Superior temporal gyrus (tissue), 1 donor: ENCODE results near the gene ELMO1.

Source experiments
- DNase-seq: peaks from one replicate; pipeline ENCODE4 v3.0.0-alpha.2; 2016; ENCODE audit errors: extremely low spot score

The ELMO1 gene

GRCh38 chr7:37368540-37368939, 80.1 kb downstream of the ELMO1 start:
- no peak for DNase-seq

DNA sequence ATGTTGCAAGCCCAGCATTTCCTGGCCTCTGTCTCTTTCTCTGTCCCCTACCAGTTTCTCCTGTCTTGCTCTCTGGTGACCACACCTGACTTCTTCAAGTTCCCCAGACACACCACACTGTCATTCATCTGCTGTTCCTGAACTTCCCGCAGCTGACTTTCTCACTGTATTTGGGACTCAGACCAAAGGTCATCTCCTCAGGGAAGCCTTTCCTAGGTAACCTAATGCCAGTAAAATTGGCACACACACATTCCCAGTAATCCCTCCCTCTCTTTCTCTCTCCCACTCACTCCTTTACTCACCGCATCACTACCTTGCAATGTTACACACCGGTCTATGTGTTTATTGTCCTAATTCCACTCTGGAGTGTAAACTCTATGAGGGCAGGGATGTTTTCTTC, 81.7 kb downstream of the ELMO1 start:
- DNase-seq: no peak

- DNase-seq: no peak
Measured at GRCh38 chr7:37366445-37366844, 82.2 kb downstream of the ELMO1 start.

GRCh38 chr7:37365405-37365804, 83.3 kb downstream of the ELMO1 start:
- no peak for DNase-seq

GRCh38 chr7:37364856-37365255, 83.8 kb downstream of the ELMO1 start:
- DNase-seq: no peak

DNA sequence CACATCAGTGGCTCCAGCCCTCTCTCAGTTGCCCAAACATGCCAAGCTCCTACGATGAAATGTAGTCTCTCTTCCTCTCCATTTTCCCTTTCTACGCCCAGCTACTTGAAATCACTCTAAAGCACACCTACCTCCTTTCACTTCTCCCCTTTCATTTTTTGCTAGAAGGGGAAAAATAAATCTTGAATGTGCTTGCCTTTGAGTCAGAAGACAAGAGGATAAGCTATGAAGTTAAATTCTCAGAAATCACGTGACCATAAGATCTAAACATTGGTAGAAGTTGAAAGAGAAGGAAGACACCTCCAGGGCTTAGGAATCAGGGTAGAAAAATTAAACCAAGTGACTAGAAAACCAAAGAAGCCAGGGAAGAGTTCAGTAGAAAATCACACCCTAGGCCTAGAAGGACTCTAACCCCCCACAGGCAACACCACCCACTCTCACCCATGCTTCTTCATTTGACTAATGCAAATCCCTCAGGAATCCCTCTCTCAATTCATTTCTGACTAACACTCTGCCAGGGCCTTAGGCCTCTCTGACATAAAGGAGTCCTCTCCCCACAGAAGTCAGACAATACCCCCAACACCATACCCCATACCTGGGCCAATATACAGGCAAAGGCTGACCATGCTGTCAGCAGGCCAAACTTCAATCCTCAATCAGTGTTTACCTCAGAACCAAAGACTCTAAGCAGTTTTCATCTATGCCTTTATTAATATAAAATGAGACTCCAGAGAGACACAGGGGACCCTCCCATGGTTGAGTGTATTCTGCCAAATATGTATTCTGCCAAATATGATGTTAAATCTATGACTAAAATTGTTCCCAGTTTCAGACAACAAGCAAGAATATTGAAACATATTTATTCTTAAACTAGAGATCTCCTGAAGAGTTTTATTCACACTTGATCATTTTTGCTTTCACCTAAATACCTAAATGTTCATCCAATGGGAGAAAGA, 84.8 kb downstream of the ELMO1 start:
- no peak for DNase-seq

- DNase-seq: no peak
Measured at GRCh38 chr7:37362802-37363201, 85.9 kb downstream of the ELMO1 start.

GRCh38 chr7:37360484-37360883, 88.2 kb downstream of the ELMO1 start:
- no peak for DNase-seq

DNA sequence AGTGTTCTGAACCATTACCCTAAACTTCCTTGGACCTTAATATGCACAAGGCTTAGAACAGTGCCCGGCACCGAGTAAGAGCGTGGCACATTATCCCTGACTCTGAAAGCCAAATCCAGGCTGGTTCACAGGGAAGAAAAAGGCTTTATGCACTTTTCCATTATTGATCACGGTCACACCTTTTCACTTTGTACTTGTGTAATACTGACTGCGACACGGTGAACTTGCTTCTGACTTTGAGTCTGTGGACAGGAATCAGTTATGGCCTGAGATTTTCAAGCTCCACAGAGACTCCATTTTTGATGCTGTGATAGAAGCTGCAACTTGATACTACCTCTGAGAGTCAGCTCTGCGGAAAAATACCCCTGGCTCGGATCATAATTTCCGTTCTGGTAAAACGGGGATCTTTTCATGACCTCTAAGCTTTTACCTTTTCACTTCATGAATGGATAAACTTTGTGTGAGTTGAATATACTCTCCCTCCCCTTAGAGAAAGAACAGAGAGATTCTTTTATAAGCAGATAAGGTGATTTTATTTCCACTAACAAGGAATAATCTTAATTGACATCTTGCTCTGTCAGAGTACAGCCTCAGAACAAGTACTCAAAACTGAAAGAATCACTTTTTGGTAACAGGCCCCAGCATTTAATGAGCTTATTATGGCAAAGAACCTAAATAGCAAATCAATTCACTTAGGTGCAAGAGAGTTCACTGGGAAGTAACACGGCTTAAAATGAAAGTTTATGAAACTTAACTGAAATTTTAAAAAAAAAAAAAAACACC, 88.8 kb downstream of the ELMO1 start:
- no peak for DNase-seq

DNA sequence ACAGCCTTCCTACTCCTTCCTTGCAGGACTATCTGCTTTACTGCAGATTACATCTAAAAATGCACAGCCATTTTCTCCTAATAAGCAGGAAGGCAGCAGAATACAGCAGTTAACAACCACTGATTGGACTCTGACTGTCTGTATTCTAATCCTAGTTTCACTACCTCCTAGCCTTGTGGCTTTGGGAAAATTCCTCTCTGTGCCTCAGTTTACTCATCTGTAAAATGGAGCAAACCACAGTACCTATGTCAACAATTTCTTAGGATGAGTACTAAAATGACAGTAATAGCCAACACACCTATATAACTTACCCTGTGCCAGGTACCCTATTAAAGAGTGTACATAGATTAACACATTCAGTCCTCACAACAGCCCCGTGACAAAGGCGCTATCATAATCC, 89.5 kb downstream of the ELMO1 start:
- DNase-seq: no peak

DNA sequence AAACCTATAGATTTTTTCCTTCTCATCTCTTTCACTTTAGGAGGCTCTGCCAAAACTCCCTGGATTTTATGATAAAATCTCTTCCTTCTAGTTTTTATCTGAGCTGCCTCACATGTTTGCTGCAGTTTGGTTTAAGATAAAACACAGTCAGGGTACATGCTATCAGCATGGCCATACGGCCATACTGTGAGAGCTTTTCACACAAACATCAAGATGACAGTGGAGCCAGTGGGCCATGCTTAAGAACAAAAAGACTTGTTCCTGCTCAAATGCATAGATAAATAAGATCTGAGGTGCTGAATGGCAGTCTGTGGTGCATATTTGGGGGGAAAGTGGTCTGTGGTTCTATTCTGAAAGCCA, 91.0 kb downstream of the ELMO1 start:
- DNase-seq: no peak

- no peak for DNase-seq
Measured at GRCh38 chr7:37356911-37357636, 91.6 kb downstream of the ELMO1 start.

DNA sequence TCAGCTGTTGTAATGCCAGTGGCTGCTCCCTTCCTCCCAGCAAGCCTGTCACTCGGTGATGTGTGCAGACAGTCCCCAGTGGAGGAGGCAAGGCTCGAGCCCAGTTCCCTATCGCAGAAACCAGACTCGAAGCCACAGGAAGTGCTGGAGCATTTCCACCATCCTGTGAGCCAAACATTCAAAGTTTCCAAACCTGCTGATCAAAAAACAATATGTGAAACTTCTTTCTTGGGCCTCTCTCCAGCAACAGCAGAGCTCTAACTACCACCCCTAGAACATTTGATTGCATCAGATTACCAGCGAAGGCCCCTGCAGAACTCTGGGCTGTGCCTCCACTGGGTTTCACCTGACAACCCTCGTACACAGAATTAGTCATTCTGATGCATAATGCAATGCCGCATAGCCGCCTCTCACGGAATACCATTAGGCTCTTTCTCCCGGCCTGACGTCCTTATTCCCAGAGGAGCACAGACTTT, 94.0 kb downstream of the ELMO1 start:
- DNase-seq: no peak

GRCh38 chr7:37353949-37354655, 94.6 kb downstream of the ELMO1 start:
- no peak for DNase-seq

DNA sequence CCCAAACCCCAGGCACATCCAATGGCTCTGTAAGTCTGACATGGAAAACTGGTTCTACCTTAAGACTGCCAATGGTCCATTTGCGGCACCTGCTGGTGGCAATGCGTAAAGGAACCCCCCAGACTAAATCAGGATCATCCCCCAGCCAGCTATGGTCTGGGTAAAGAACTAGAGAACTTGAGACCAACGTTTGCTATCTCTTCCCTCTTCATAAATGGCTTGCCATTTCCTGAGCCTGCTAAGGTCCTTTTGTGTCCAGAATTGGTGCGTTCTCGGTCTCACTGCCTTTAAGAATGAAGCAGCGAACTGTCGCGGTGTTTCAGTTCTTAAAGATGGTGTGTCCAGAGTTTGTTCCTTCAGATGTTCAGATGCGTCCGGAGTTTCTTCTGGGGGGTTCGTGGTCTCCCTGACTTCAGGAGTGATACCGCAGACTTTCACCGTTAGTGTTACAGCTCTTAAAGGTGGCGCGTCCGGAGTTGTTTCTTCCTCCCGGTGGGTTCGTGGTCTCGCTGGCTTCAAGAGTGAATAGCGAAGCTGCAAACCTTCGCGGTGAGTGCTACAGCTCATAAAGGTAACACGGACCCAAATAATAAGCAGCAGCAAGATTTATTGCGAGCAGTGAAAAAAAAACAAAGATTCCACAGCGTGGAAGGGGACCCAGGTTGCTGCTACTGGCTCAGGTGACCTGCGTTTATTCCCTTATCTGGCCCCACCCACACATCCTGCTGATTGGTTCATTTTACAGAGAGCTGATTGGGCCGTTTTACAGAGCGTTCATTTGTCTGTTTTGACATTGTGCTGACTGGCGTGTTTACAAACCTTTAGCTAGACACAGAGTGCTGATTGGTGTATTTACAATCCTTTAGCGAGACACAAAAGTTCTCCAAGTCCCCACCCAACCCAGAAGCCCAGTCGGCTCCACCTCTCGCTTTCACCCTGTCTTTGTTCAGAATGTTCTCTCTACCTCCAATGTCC, 95.4 kb downstream of the ELMO1 start:
- no peak for DNase-seq

GRCh38 chr7:37352251-37352880, 96.3 kb downstream of the ELMO1 start:
- no peak for DNase-seq

DNA sequence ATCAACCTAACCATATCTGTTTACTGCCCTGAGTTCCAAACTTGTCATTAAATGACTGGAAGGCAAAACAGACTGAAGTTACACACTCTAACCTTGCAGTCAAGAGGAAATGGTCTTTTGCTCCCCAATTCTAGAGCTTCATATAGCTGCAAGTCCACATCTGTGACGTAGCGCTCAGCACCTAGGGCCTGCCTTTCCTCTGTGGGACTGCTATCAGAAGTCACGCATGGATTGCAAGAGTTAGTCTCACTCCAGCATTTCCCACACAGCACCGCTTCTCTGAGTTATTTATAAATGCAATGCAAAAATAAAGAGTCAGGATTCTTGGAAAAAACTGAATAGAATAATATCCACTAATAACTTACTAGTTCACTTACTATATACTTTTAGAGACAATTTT, 96.9 kb downstream of the ELMO1 start:
- no peak for DNase-seq

DNA sequence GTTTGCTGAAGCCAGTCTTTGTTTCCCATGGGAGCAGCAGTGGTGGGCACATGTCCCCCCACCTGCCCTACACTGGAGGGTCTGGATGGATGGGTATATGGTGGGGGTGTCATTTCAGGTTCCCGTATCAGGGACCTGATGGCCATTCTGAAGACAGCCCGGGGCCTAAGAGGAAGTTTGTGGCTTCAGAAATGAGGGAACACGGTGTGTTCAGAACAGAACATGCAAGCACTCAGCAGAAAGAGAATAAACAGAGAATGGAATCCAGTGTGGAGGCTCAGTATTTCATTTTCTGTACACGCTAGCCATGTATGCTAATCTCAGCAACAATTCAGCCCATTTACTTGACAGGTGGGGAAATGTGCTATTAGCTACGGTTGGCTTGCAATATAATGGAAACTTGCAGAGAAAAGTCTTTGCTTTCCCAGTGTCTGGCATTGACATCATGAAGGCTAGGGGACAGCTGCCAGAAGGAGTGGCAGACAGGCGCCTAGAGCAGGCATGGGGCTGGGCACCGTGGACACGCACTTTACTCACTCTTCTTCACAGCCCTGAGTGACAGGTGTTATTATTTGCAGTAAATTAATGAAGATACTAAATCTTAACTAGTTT, 98.6 kb downstream of the ELMO1 start:
- DNase-seq: no peak

GRCh38 chr7:37348982-37349381, 99.7 kb downstream of the ELMO1 start:
- no peak for DNase-seq
